Mesenchymal stem cell (in vitro differentiated cells and primary cell): ENCODE measurements around the gene IRX6.

Experiments
- DNase-seq: peaks from one replicate; pipeline ENCODE4 v3.0.0-alpha.2; 2013
- H2AFZ ChIP-seq: one replicate; pipeline ENCODE4 v1.6.1; 2013; ENCODE audit warnings: low read depth, mild to moderate bottlenecking, control low read depth, inconsistent platforms, low read length, moderate library complexity
- H2AK5ac ChIP-seq: 2 replicates; pipeline ENCODE4 v1.6.1; 2013; ENCODE audit warnings: low read length, moderate library complexity, mild to moderate bottlenecking, inconsistent platforms; ENCODE audit not compliant: severe bottlenecking
- H2BK120ac ChIP-seq: one replicate; pipeline ENCODE4 v1.6.1; 2013; ENCODE audit warnings: low read depth, mild to moderate bottlenecking, inconsistent platforms, low read length, moderate library complexity
- H2BK12ac ChIP-seq, 2 experiments: one replicate each; pipeline ENCODE4 v1.6.1; 2013; ENCODE audit warnings: inconsistent platforms in 2 of 2, low read length in 2 of 2, mild to moderate bottlenecking in 2 of 2, moderate library complexity in 2 of 2, control low read depth in 1 of 2
- H2BK15ac ChIP-seq: one replicate; pipeline ENCODE4 v1.6.1; 2013; ENCODE audit warnings: mild to moderate bottlenecking, low read depth, inconsistent platforms; ENCODE audit not compliant: poor library complexity, severe bottlenecking
- H2BK5ac ChIP-seq: 2 replicates; pipeline ENCODE4 v1.6.1; 2013; ENCODE audit warnings: low read depth, mild to moderate bottlenecking, low read length, control low read depth, inconsistent platforms; ENCODE audit not compliant: poor library complexity, severe bottlenecking
- H3K14ac ChIP-seq, 2 experiments: one replicate each; pipeline ENCODE4 v1.6.1; 2013; ENCODE audit warnings: inconsistent platforms in 2 of 2, low read length in 2 of 2, control low read depth in 1 of 2, mild to moderate bottlenecking in 1 of 2, moderate library complexity in 1 of 2
- H3K18ac ChIP-seq, 2 experiments: one replicate each; pipeline ENCODE4 v1.6.1; 2013; ENCODE audit warnings: inconsistent platforms in 2 of 2, low read length in 2 of 2, control low read depth in 1 of 2, low read depth in 1 of 2, mild to moderate bottlenecking in 1 of 2
- H3K23ac ChIP-seq, 2 experiments: one replicate each; pipeline ENCODE4 v1.6.1; 2013; ENCODE audit warnings: inconsistent platforms in 2 of 2, low read length in 2 of 2, mild to moderate bottlenecking in 2 of 2, moderate library complexity in 2 of 2, control low read depth in 1 of 2
- H3K27ac ChIP-seq: 2 replicates; pipeline ENCODE4 v1.5.1; 2013; ENCODE audit warnings: mild to moderate bottlenecking, moderate library complexity, low read length, control low read depth, inconsistent platforms; ENCODE audit not compliant: poor library complexity, severe bottlenecking
- H3K27me3 ChIP-seq, 2 experiments: 2 replicates each; pipeline versions ENCODE4 v1.6.1 to v1.7.0; 2013; ENCODE audit warnings: low read length in 2 of 2, mild to moderate bottlenecking in 2 of 2, moderate library complexity in 2 of 2, control low read depth in 1 of 2, inconsistent platforms in 1 of 2; ENCODE audit not compliant: control insufficient read depth in 1 of 2, insufficient read depth in 1 of 2
- H3K36me3 ChIP-seq, 2 experiments: 2 replicates each; pipeline versions ENCODE4 v1.6.1 to v1.7.0; 2013; ENCODE audit warnings: low read length in 2 of 2, control low read depth in 1 of 2, inconsistent platforms in 1 of 2, low read depth in 1 of 2, mild to moderate bottlenecking in 1 of 2; ENCODE audit not compliant: insufficient read depth in 2 of 2, control insufficient read depth in 1 of 2
- H3K4ac ChIP-seq, 2 experiments: one replicate each; pipeline ENCODE4 v1.6.1; 2013; ENCODE audit warnings: inconsistent platforms in 2 of 2, low read length in 2 of 2, mild to moderate bottlenecking in 2 of 2, moderate library complexity in 2 of 2, control low read depth in 1 of 2, low read depth in 1 of 2
- H3K4me1 ChIP-seq: 2 replicates; pipeline ENCODE4 v1.6.1; 2013; ENCODE audit warnings: low read depth, low read length, control low read depth; ENCODE audit not compliant: control insufficient read depth, insufficient read depth
- H3K4me2 ChIP-seq: 2 replicates; pipeline ENCODE4 v1.6.1; 2013; ENCODE audit warnings: low read length, mild to moderate bottlenecking, inconsistent platforms; ENCODE audit not compliant: poor library complexity, severe bottlenecking
- H3K4me3 ChIP-seq, 2 experiments: 2 replicates each; pipeline versions ENCODE4 v1.5.1 to v1.7.0; 2013; ENCODE audit warnings: low read length in 2 of 2, mild to moderate bottlenecking in 2 of 2, control low read depth in 1 of 2, low read depth in 1 of 2; ENCODE audit not compliant: insufficient read depth in 1 of 2
- H3K79me1 ChIP-seq: replicated peaks from 2 replicates; pipeline ENCODE4 v1.6.1; 2013; ENCODE audit warnings: mild to moderate bottlenecking, control low read depth, low read length, inconsistent platforms; ENCODE audit not compliant: poor library complexity, severe bottlenecking
- H3K9ac ChIP-seq: 2 replicates; pipeline ENCODE4 v1.7.0; 2013; ENCODE audit warnings: mild to moderate bottlenecking, low read length, moderate library complexity
- H3K9me3 ChIP-seq: 2 replicates; pipeline ENCODE4 v1.7.0; 2013; ENCODE audit warnings: mild to moderate bottlenecking, low read length; ENCODE audit not compliant: control insufficient read depth
- H4K8ac ChIP-seq: one replicate; pipeline ENCODE4 v1.6.1; 2013; ENCODE audit warnings: inconsistent platforms, mild to moderate bottlenecking, low read length, moderate library complexity
- H4K91ac ChIP-seq: one replicate; pipeline ENCODE4 v1.6.1; 2013; ENCODE audit warnings: mild to moderate bottlenecking, low read length, inconsistent platforms
- WGBS: methylation state at CpG from one replicate; pipeline ENCODE4 v1.1.7; 2013; ENCODE audit warnings: mixed read lengths; 5-methylcytosine and 5-hydroxymethylcytosine counted together

The IRX6 gene

GRCh38 chr16:55291847-55292246, 32.2 kb upstream of the IRX6 start:
- no peak overlapping the region for H2BK5ac ChIP-seq
- H3K18ac ChIP-seq: no peak overlapping the region
- WGBS: 70% methylated on average over 1 of the region's 6 CpGs
- H4K91ac ChIP-seq: no peak overlapping the region
- no peak overlapping the region for H4K8ac ChIP-seq
- peak overlapping the region; percentile 50 for H2AK5ac ChIP-seq
- no peak overlapping the region for H3K27ac ChIP-seq
- H3K4me1 ChIP-seq: peaks cover 8% of the 10 kb centered on the region
- no peak overlapping the region for H3K4me2 ChIP-seq
- no peak overlapping the region for H2AFZ ChIP-seq
- no peak overlapping the region for H2BK120ac ChIP-seq
- no peak for DNase-seq
- H3K23ac ChIP-seq: no peak overlapping the region
- no peak overlapping the region for H3K4me3 ChIP-seq
- no peaks in the 10 kb centered on the region for H3K36me3 ChIP-seq
- no peak overlapping the region for H3K9ac ChIP-seq
- peaks cover 0 to 15% of the 10 kb centered on the region in 2 experiments for H3K27me3 ChIP-seq
- peaks cover 11% of the 10 kb centered on the region for H3K9me3 ChIP-seq
- H2BK12ac ChIP-seq: no peak overlapping the region
- no peak overlapping the region for H2BK15ac ChIP-seq
- H3K4ac ChIP-seq: no peak overlapping the region
- no peak overlapping the region for H3K14ac ChIP-seq
- no peaks in the 10 kb centered on the region for H3K79me1 ChIP-seq

GRCh38 chr16:55292491-55292890, 31.5 kb upstream of the IRX6 start:
- Histone ChIP-seq H4K8ac (no peak overlapping the region), H3K27ac (no peak overlapping the region), H4K91ac (no peak overlapping the region), H3K9me3 (peaks cover 11% of the 10 kb centered on the region), H2BK15ac (no peak overlapping the region), H3K9ac (no peak overlapping the region), H2AK5ac (no peak overlapping the region), H2BK120ac (no peak overlapping the region), H3K23ac (no peak overlapping the region), H3K4ac (no peak overlapping the region), H3K4me1 (peaks cover 10% of the 10 kb centered on the region), H3K79me1 (no peaks in the 10 kb centered on the region), H3K27me3 (peaks cover 0 to 15% of the 10 kb centered on the region in 2 experiments), H2AFZ (no peak overlapping the region), H3K4me2 (no peak overlapping the region), H2BK12ac (no peak overlapping the region), H3K36me3 (no peaks in the 10 kb centered on the region), H3K18ac (no peak overlapping the region), H3K14ac (no peak overlapping the region), H2BK5ac (no peak overlapping the region), H3K4me3 (no peak overlapping the region)
- DNase-seq: no peak
- 11% methylated on average over 1 of the region's 1 CpG for WGBS

- WGBS: 68% methylated on average over 4 of the region's 4 CpGs
- Histone ChIP-seq H2BK5ac (no peak overlapping the region), H3K9ac (no peak overlapping the region), H3K23ac (no peak overlapping the region), H3K27ac (peak overlapping the region; percentile 98), H2BK15ac (no peak overlapping the region), H3K4me2 (no peak overlapping the region), H3K4me1 (peaks cover 10% of the 10 kb centered on the region), H3K4ac (no peak overlapping the region), H3K14ac (no peak overlapping the region), H3K79me1 (no peaks in the 10 kb centered on the region), H4K8ac (no peak overlapping the region), H3K18ac (no peak overlapping the region), H3K27me3 (peaks cover 0 to 15% of the 10 kb centered on the region in 2 experiments), H2AK5ac (no peak overlapping the region), H2BK120ac (no peak overlapping the region), H2AFZ (no peak overlapping the region), H3K9me3 (peaks cover 1% of the 10 kb centered on the region), H3K4me3 (no peak overlapping the region), H4K91ac (no peak overlapping the region), H3K36me3 (no peaks in the 10 kb centered on the region), H2BK12ac (no peak overlapping the region)
- DNase-seq: no peak
These were observed 29.9 kb upstream of the IRX6 start for GRCh38 chr16:55294129-55294528.

GRCh38 chr16:55294931-55295342, 29.1 kb upstream of the IRX6 start:
- peak overlapping the region; percentile 84 for H2BK5ac ChIP-seq
- peak overlapping the region; percentile 44 for H3K4me2 ChIP-seq
- H2BK120ac ChIP-seq: no peak overlapping the region
- no peaks in the 10 kb centered on the region for H3K79me1 ChIP-seq
- H3K36me3 ChIP-seq: no peaks in the 10 kb centered on the region
- no peak overlapping the region for H3K4ac ChIP-seq
- H4K8ac ChIP-seq: no peak overlapping the region
- H2AK5ac ChIP-seq: no peak overlapping the region
- no peak overlapping the region for H3K23ac ChIP-seq
- H3K18ac ChIP-seq: no peak overlapping the region
- no peaks in the 10 kb centered on the region for H3K9me3 ChIP-seq
- DNase-seq: no peak
- H3K14ac ChIP-seq: no peak overlapping the region
- H2AFZ ChIP-seq: no peak overlapping the region
- WGBS: 73% methylated on average over 4 of the region's 4 CpGs
- H3K27ac ChIP-seq: peak overlapping the region; percentile 98
- peaks cover 0 to 13% of the 10 kb centered on the region in 2 experiments for H3K27me3 ChIP-seq
- H4K91ac ChIP-seq: no peak overlapping the region
- peaks cover 10% of the 10 kb centered on the region for H3K4me1 ChIP-seq
- H3K4me3 ChIP-seq: no peak overlapping the region
- no peak overlapping the region for H2BK15ac ChIP-seq
- peak overlapping the region; percentile 21 for H3K9ac ChIP-seq
- no peak overlapping the region for H2BK12ac ChIP-seq
